ENCODE results near the gene LRCOL1. TPM values are rescaled to one million over a fixed set of nuclear protein-coding genes. Genes with fewer than 3 reads are reported as not detected.

The LRCOL1 gene
- total RNA-seq, 4 donors from 2014 or later = 0.83 TPM; not detected in 3

GRCh38 chr12:132635076-132635955 lies 24.9 kb upstream of the LRCOL1 start:
- no peak overlapping the region for H3K4me3 ChIP-seq
- intact Hi-C loops (cut with DNase I; ENCODE audit: low total_unique reads) = no loop called here
- no peak overlapping the region for H3K27ac ChIP-seq
- no peaks in the 10 kb centered on the region for H3K27me3 ChIP-seq
- TF ChIP-seq, protein P1, sequence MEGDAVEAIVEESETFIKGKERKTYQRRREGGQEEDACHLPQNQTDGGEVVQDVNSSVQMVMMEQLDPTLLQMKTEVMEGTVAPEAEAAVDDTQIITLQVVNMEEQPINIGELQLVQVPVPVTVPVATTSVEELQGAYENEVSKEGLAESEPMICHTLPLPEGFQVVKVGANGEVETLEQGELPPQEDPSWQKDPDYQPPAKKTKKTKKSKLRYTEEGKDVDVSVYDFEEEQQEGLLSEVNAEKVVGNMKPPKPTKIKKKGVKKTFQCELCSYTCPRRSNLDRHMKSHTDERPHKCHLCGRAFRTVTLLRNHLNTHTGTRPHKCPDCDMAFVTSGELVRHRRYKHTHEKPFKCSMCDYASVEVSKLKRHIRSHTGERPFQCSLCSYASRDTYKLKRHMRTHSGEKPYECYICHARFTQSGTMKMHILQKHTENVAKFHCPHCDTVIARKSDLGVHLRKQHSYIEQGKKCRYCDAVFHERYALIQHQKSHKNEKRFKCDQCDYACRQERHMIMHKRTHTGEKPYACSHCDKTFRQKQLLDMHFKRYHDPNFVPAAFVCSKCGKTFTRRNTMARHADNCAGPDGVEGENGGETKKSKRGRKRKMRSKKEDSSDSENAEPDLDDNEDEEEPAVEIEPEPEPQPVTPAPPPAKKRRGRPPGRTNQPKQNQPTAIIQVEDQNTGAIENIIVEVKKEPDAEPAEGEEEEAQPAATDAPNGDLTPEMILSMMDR (IDR thresholded peaks at IDR 0.05 in 4 of 5, conservative IDR thresholded peaks at IDR 0.05 in 1 of 5) = no peak
- TF ChIP-seq POLR2A (IDR thresholded peaks at IDR 0.05) = no peak
- in situ Hi-C loops (cut with MboI; ENCODE audit: low sequenced_read_pairs in 4 of 4) = no loop called here
- no peak for DNase-seq
- H3K9me3 ChIP-seq = no peaks in the 10 kb centered on the region
- no peaks in the 10 kb centered on the region for H3K4me1 ChIP-seq
- ATAC-seq = no peak
- H3K36me3 ChIP-seq = peaks cover 0 to 64% of the 10 kb centered on the region in 2 donors

DNA sequence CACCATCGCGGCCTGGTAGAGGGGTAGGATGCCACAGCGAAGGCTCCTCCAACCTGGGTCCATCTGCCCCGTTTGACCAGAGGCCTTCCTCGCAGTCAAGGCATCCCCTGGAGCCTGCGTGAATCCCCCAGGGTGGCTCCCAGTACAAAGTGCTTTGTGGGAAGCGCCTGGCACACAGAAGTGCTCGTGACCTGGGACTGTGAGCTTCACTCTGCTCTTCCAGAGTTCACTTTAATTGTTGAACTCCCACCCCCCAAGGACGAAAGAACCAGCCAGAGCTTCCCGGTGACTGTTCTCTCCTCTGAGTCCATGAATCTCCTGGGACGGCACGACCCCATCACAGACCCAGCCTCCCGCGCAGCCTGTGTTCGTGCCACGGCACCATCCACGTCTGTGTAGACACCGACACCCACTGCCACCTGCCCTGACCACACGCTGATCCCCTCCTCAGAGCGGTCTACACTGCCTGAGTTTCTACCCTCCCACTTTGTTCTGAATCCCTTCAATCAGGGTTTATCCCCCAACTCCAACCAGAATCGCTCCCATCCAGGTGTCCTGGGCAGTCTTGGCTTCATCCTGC lies 24.1 kb upstream of the LRCOL1 start:
- intact Hi-C loops (cut with DNase I; ENCODE audit: low total_unique reads) = no loop called here
- H3K9me3 ChIP-seq = no peaks in the 10 kb centered on the region
- TF ChIP-seq, protein P1 (IDR thresholded peaks at IDR 0.05 in 4 of 5, conservative IDR thresholded peaks at IDR 0.05 in 1 of 5) = no peak
- no peak for TF ChIP-seq POLR2A (IDR thresholded peaks at IDR 0.05)
- no peaks in the 10 kb centered on the region for H3K27me3 ChIP-seq
- H3K4me1 ChIP-seq = no peaks in the 10 kb centered on the region
- no peak overlapping the region for H3K4me3 ChIP-seq
- DNase-seq (no peak), ATAC-seq (no peak)
- no peak overlapping the region for H3K27ac ChIP-seq
- H3K36me3 ChIP-seq = peaks cover 0 to 71% of the 10 kb centered on the region in 2 donors
- in situ Hi-C loops (cut with MboI; ENCODE audit: low sequenced_read_pairs in 4 of 4) = no loop called here

GRCh38 chr12:132633901-132634300 lies 23.5 kb upstream of the LRCOL1 start:
- H3K27ac ChIP-seq = no peak overlapping the region
- ATAC-seq (no peak), DNase-seq (no peak)
- no peak overlapping the region for H3K4me3 ChIP-seq
- in situ Hi-C loops (cut with MboI; ENCODE audit: low sequenced_read_pairs in 4 of 4) = no loop called here
- intact Hi-C loops (cut with DNase I; ENCODE audit: low total_unique reads) = no loop called here
- no peaks in the 10 kb centered on the region for H3K27me3 ChIP-seq
- H3K4me1 ChIP-seq = no peaks in the 10 kb centered on the region
- peaks cover 0 to 67% of the 10 kb centered on the region in 2 donors for H3K36me3 ChIP-seq
- TF ChIP-seq, protein P1 (IDR thresholded peaks at IDR 0.05 in 4 of 5, conservative IDR thresholded peaks at IDR 0.05 in 1 of 5) = no peak
- TF ChIP-seq POLR2A (IDR thresholded peaks at IDR 0.05) = no peak
- no peaks in the 10 kb centered on the region for H3K9me3 ChIP-seq

DNA sequence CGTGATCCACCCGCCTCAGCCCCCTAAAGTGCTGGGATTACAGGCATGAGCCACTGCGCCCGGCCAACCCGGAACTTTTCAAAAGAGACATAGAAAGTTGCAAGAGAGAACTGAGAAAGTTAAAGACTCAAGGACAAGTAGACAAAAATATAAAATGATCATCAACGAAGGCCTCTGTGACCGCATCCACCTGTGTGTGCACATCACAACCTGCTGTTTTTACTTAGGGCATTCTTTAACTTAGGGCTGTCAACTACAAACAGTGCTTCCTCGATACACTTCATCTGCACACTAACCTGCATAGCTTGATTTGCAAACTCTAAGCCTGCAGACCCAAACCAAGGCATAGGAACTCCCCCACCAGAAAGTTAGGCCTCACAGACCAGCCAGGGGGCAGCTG lies 23.0 kb upstream of the LRCOL1 start:
- ATAC-seq (no peak), DNase-seq (no peak)
- Histone ChIP-seq H3K9me3 (no peaks in the 10 kb centered on the region), H3K4me3 (no peak overlapping the region), H3K27ac (no peak overlapping the region), H3K27me3 (no peaks in the 10 kb centered on the region), H3K4me1 (no peaks in the 10 kb centered on the region), H3K36me3 (peaks cover 0 to 67% of the 10 kb centered on the region in 2 donors)
- intact Hi-C loops (cut with DNase I; ENCODE audit: low total_unique reads) = no loop called here
- in situ Hi-C loops (cut with MboI; ENCODE audit: low sequenced_read_pairs in 4 of 4) = no loop called here
- no peak for TF ChIP-seq POLR2A (IDR thresholded peaks at IDR 0.05)
- TF ChIP-seq, protein P1 (IDR thresholded peaks at IDR 0.05 in 4 of 5, conservative IDR thresholded peaks at IDR 0.05 in 1 of 5) = no peak

Data from gastrocnemius medialis (tissue), 4 donors.